ENCODE measurements around the gene POMT1. TPM values are rescaled to one million over a fixed set of nuclear protein-coding genes. Genes with fewer than 3 reads are reported as not detected.

The POMT1 gene
- total RNA-seq, 2 donors from 2014 or later: 30.3 to 43.7 TPM

- peaks cover 91% of the 10 kb centered on the region for H3K36me3 ChIP-seq
- H3K4me1 ChIP-seq (ENCODE audit: control insufficient read depth in 1 of 2, low read depth in 2 of 2): peaks cover 0 to 5% of the 10 kb centered on the region in 2 donors
- DNase-seq (ENCODE audit: low spot score): no peak
- no peak for TF ChIP-seq CTCF (IDR thresholded peaks at IDR 0.05)
- H3K27me3 ChIP-seq (replicated peaks; ENCODE audit: insufficient read depth): no peaks in the 10 kb centered on the region
- no peak overlapping the region for H3K27ac ChIP-seq
- no peaks in the 10 kb centered on the region for H3K9me3 ChIP-seq
- no peak for ATAC-seq (ENCODE audit: insufficient number of reproducible peaks, low FRiP score, low read depth)
- H3K4me3 ChIP-seq: no peak overlapping the region
Measured at GRCh38 chr9:131477816-131478419, 24.8 kb upstream of the POMT1 start.

DNA sequence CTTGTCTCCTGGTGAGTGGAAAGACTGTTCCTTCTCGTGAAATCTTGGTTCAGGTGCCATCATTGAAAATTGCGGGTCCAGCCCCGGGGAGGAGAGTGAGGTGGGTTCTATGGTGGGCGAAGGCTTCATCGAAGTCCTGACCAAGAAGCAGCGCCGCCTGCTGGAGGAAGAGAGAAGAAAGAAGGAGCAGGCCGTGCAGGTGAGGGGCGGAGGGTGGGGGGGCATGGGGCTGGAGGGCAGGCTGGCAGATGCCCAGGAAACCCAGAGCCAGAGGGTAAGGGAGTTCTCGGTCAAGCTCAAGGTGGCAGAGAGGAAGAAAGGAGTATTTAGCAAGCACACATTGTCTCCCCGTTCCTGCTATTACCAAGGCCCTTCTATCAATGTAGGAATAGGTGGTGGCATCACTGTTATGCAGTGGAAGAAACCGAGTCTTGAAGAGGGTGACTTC, 24.3 kb upstream of the POMT1 start:
- H3K27me3 ChIP-seq (replicated peaks; ENCODE audit: insufficient read depth): no peaks in the 10 kb centered on the region
- H3K4me3 ChIP-seq: no peak overlapping the region
- H3K4me1 ChIP-seq (ENCODE audit: control insufficient read depth in 1 of 2, low read depth in 2 of 2): peaks cover 0 to 11% of the 10 kb centered on the region in 2 donors
- H3K36me3 ChIP-seq: peaks cover 91% of the 10 kb centered on the region
- peak; percentile 64 for TF ChIP-seq CTCF (IDR thresholded peaks at IDR 0.05)
- no peak for DNase-seq (ENCODE audit: low spot score)
- no peak overlapping the region for H3K27ac ChIP-seq
- peak; percentile 21 for ATAC-seq (ENCODE audit: insufficient number of reproducible peaks, low FRiP score, low read depth)
- no peaks in the 10 kb centered on the region for H3K9me3 ChIP-seq

DNA sequence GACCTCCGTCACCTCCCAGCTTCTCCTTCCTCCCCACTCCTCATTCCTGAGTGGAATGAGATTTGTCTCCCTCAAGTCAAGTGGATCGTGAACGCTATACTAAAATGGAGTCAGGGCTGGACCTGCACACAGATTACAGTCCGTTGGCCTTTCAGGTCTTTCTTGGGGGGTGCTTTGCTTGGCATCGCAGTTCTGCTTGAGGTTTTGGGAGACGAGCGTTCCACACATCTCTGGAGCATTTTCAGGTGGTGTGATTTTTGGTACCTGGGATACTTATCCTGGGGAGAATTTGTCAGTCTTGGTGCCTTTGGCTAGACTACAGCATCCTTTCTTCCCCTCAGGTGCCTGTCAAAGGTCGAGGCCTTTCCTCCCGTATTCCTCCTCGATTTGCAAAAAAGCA, 23.8 kb upstream of the POMT1 start:
- DNase-seq (ENCODE audit: low spot score) (no peak), ATAC-seq (ENCODE audit: insufficient number of reproducible peaks, low FRiP score, low read depth) (no peak)
- no peaks in the 10 kb centered on the region for H3K9me3 ChIP-seq
- no peak overlapping the region for H3K4me3 ChIP-seq
- no peaks in the 10 kb centered on the region for H3K27me3 ChIP-seq (replicated peaks; ENCODE audit: insufficient read depth)
- TF ChIP-seq CTCF (IDR thresholded peaks at IDR 0.05): no peak
- no peak overlapping the region for H3K27ac ChIP-seq
- H3K4me1 ChIP-seq (ENCODE audit: control insufficient read depth in 1 of 2, low read depth in 2 of 2): peaks cover 0 to 15% of the 10 kb centered on the region in 2 donors
- H3K36me3 ChIP-seq: peaks cover 90% of the 10 kb centered on the region

- DNase-seq (ENCODE audit: low spot score): no peak
- peaks cover 0 to 16% of the 10 kb centered on the region in 2 donors for H3K4me1 ChIP-seq (ENCODE audit: control insufficient read depth in 1 of 2, low read depth in 2 of 2)
- ATAC-seq (ENCODE audit: insufficient number of reproducible peaks, low FRiP score, low read depth): no peak
Measured at GRCh38 chr9:131480258-131480657, 22.5 kb upstream of the POMT1 start.

More at GRCh38 chr9:131480258-131480657, 22.5 kb upstream of the POMT1 start:
- no peak overlapping the region for H3K27ac ChIP-seq
- no peak for TF ChIP-seq CTCF (IDR thresholded peaks at IDR 0.05)
- H3K36me3 ChIP-seq: peaks cover 89% of the 10 kb centered on the region
- no peaks in the 10 kb centered on the region for H3K9me3 ChIP-seq
- H3K4me3 ChIP-seq: no peak overlapping the region
- no peaks in the 10 kb centered on the region for H3K27me3 ChIP-seq (replicated peaks; ENCODE audit: insufficient read depth)

All from thoracic aorta (tissue), 2 donors.